Esophagus squamous epithelium (tissue), 4 donors: Measurements from ENCODE around the gene EPHA6.

Experiments used
- POLR2A ChIP-seq, 4 donors: fragments of 450-650 bp; IDR thresholded peaks; one replicate each; pipeline ENCODE4 v1.6.1; 2017; ENCODE audit warnings: antibody characterized with exemption in 4 of 4, mild to moderate bottlenecking in 4 of 4, moderate library complexity in 3 of 4
- TF ChIP-seq, protein P1 (sequence below), 6 experiments: fragments of 450-650 bp in 4 of 6; fragments of 200-600 bp in 2 of 6; sonication (generic) in 2 of 6; IDR thresholded peaks; one replicate each; pipeline ENCODE4 v1.5.1; 2016 to 2019; ENCODE audit warnings: antibody characterized with exemption in 6 of 6, mild to moderate bottlenecking in 4 of 6, moderate library complexity in 4 of 6

GRCh38 chr3:97111244-97111643, 296.9 kb downstream of the EPHA6 start:
- TF ChIP-seq, protein P1, sequence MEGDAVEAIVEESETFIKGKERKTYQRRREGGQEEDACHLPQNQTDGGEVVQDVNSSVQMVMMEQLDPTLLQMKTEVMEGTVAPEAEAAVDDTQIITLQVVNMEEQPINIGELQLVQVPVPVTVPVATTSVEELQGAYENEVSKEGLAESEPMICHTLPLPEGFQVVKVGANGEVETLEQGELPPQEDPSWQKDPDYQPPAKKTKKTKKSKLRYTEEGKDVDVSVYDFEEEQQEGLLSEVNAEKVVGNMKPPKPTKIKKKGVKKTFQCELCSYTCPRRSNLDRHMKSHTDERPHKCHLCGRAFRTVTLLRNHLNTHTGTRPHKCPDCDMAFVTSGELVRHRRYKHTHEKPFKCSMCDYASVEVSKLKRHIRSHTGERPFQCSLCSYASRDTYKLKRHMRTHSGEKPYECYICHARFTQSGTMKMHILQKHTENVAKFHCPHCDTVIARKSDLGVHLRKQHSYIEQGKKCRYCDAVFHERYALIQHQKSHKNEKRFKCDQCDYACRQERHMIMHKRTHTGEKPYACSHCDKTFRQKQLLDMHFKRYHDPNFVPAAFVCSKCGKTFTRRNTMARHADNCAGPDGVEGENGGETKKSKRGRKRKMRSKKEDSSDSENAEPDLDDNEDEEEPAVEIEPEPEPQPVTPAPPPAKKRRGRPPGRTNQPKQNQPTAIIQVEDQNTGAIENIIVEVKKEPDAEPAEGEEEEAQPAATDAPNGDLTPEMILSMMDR (IDR thresholded peaks at IDR 0.05), result no peak
- no peak for TF ChIP-seq POLR2A (IDR thresholded peaks at IDR 0.05)
